ENCODE data around the gene MED12. TPM values are rescaled to one million over a fixed set of nuclear protein-coding genes. Genes with fewer than 3 reads are reported as not detected.

MED12 gene
- total and polyA plus RNA-seq, 2 experiments from 2014 or later = 7.1 to 40.6 TPM

GRCh38 chrX:71095981-71096759, 22.2 kb upstream of the MED12 start (continued):
- TF ChIP-seq ZNF462 (CRISPR knock-in tag; IDR thresholded peaks at IDR 0.05) (no peak), CTCF (conservative IDR thresholded peaks at IDR 0.05; ENCODE audit: low read depth in 2 of 2) (no peak), ETS1 (IDR thresholded peaks at IDR 0.05) (no peak), EZH2phosphoT487 (IDR thresholded peaks at IDR 0.05; ENCODE audit: unreplicated experiment) (no peak)

- peak overlapping the region; percentile 97 for H3K4me3 Mint-ChIP-seq
- DNase-seq (ENCODE audit: low spot score) (no peak), ATAC-seq (no peak)
- H2AFZ ChIP-seq = no peak overlapping the region
- no peaks in the 10 kb centered on the region for H4K20me1 ChIP-seq (replicated peaks; ENCODE audit: insufficient read depth)
- peaks cover 31% of the 10 kb centered on the region for H3K4me1 Mint-ChIP-seq
- no peak overlapping the region for H3K27ac Mint-ChIP-seq
- peak overlapping the region; percentile 78 for H3K4me3 ChIP-seq
- H3K9me2 ChIP-seq (ENCODE audit: insufficient read depth) = no peaks in the 10 kb centered on the region
- peaks cover 4% of the 10 kb centered on the region; the same call in 1 of the 2 replicates for H3K27me3 ChIP-seq (ENCODE audit: insufficient read depth)
- H3K4me1 ChIP-seq (ENCODE audit: insufficient read depth) = peaks cover 31% of the 10 kb centered on the region
- H3F3A ChIP-seq (replicated peaks; ENCODE audit: low read depth) = no peaks in the 10 kb centered on the region; the same call in 1 of the 2 replicates
- H3K27me3 Mint-ChIP-seq (ENCODE audit: insufficient read depth, low read depth, poor library complexity) = peaks cover 5% of the 10 kb centered on the region
- peaks cover 8% of the 10 kb centered on the region; the same call in 1 of the 3 replicates for H3K36me3 Mint-ChIP-seq (ENCODE audit: low read depth)
- peaks cover 18% of the 10 kb centered on the region for H3K79me2 ChIP-seq (replicated peaks; ENCODE audit: insufficient read depth)
- TF ChIP-seq JUNB (IDR thresholded peaks at IDR 0.05; ENCODE audit: unreplicated experiment) (no peak), POLR2AphosphoS5 (IDR thresholded peaks at IDR 0.05; ENCODE audit: low read depth) (no peak), ZNF114 (CRISPR knock-in tag; IDR thresholded peaks at IDR 0.05) (no peak), CREB1 (CRISPR knock-in tag; IDR thresholded peaks at IDR 0.05; ENCODE audit: low read depth) (no peak), EZH2 (IDR thresholded peaks at IDR 0.05; ENCODE audit: low read depth, unreplicated experiment) (no peak), ETS1 (IDR thresholded peaks at IDR 0.05) (no peak)
- H3K9me3 Mint-ChIP-seq = no peaks in the 10 kb centered on the region; the same call in 2 of the 3 replicates
- no peaks in the 10 kb centered on the region for H3K36me3 ChIP-seq (ENCODE audit: insufficient read depth)
- no peak overlapping the region for H3K27ac ChIP-seq (ENCODE audit: low read depth)
- H3K4me2 ChIP-seq = peak overlapping the region; percentile 84
These were observed 21.7 kb upstream of the MED12 start for GRCh38 chrX:71096760-71097032.

All from GM23338 (cell line).